Brain microvascular endothelial cell (primary cell): ENCODE data around the gene LAMB1.

ENCODE experiments used
- DNase-seq: peaks from one replicate; pipeline ENCODE4 v3.0.0-alpha.2; 2020
- H3K27ac ChIP-seq: fragments of 250-450 bp; sonication (Bioruptor Pico); 2 replicates; pipeline ENCODE4 v1.5.1; 2020; ENCODE audit warnings: mild to moderate bottlenecking, moderate library complexity
- H3K27me3 ChIP-seq: fragments of 250-450 bp; sonication (Bioruptor Pico); replicated peaks from 2 replicates; pipeline ENCODE4 v1.5.1; 2020; ENCODE audit warnings: mild to moderate bottlenecking
- H3K36me3 ChIP-seq: fragments of 250-450 bp; sonication (Bioruptor Pico); replicated peaks from 2 replicates; pipeline ENCODE4 v1.5.1; 2020; ENCODE audit warnings: mild to moderate bottlenecking
- H3K4me3 ChIP-seq: 2 replicates; pipeline ENCODE4 v1.5.1; 2011; ENCODE audit warnings: low read depth, mild to moderate bottlenecking, control low read depth, low read length, moderate library complexity
- CTCF ChIP-seq: IDR thresholded peaks from 2 replicates; pipeline ENCODE4 v1.5.1; 2011; ENCODE audit warnings: low read depth, mild to moderate bottlenecking, moderate library complexity, low read length, control low read depth, inconsistent platforms; ENCODE audit errors: missing control alignments
- in situ Hi-C: cut with HindIII; loops from 2 replicates; pipeline ENCODE4 v1.10.0; 2017; ENCODE audit warnings: low sequenced_read_pairs, low pct_ligation_motif_present

LAMB1 gene

GRCh38 chr7:107999779-108000560 lies 3.0 kb downstream of the LAMB1 start:
- Histone ChIP-seq H3K4me3 (peak overlapping the region; percentile 89), H3K36me3 (peaks cover 43% of the 10 kb centered on the region), H3K27ac (peak overlapping the region; percentile 72), H3K27me3 (no peaks in the 10 kb centered on the region)
- in situ Hi-C loops = loop anchor here (25.0 kb wide), 1 partner anchor 137 kb away; the partner anchor contains the start of gene LAMB4
- TF ChIP-seq CTCF = no peak
- no peak for DNase-seq

- no peak for DNase-seq
- in situ Hi-C loops = no loop called here
- TF ChIP-seq CTCF = no peak
- peak overlapping the region; percentile 89 for H3K4me3 ChIP-seq
- H3K27me3 ChIP-seq = no peaks in the 10 kb centered on the region
- H3K36me3 ChIP-seq = peaks cover 54% of the 10 kb centered on the region
- H3K27ac ChIP-seq = peak overlapping the region; percentile 72
Measured at GRCh38 chr7:107998660-107999480, 4.1 kb downstream of the LAMB1 start.

GRCh38 chr7:107998150-107998549 lies 4.8 kb downstream of the LAMB1 start:
- H3K27me3 ChIP-seq = no peaks in the 10 kb centered on the region
- in situ Hi-C loops = no loop called here
- peak overlapping the region; percentile 89 for H3K4me3 ChIP-seq
- TF ChIP-seq CTCF = no peak
- peak overlapping the region; percentile 19 for H3K27ac ChIP-seq
- DNase-seq = no peak
- H3K36me3 ChIP-seq = peaks cover 61% of the 10 kb centered on the region

- peaks cover 65% of the 10 kb centered on the region for H3K36me3 ChIP-seq
Measured at GRCh38 chr7:107996072-107996882, 6.7 kb downstream of the LAMB1 start.

More at GRCh38 chr7:107996072-107996882, 6.7 kb downstream of the LAMB1 start:
- no peak for TF ChIP-seq CTCF
- Histone ChIP-seq H3K27ac (peak overlapping the region; percentile 88), H3K27me3 (no peaks in the 10 kb centered on the region), H3K4me3 (no peak overlapping the region)
- peak; percentile 57 for DNase-seq
- in situ Hi-C loops = no loop called here
